GM10266 (cell line): ENCODE results near the gene PUM2.

Experiments
- DNase-seq: peaks from one replicate; pipeline ENCODE4 v3.0.0; 2012; ENCODE audit errors: extremely low spot score
- CTCF ChIP-seq: IDR thresholded peaks from 2 replicates; pipeline ENCODE4 v1.5.1; 2012; ENCODE audit warnings: mild to moderate bottlenecking, low read depth; ENCODE audit not compliant: control insufficient read depth, insufficient read depth; ENCODE audit errors: missing control alignments

Gene PUM2

DNA sequence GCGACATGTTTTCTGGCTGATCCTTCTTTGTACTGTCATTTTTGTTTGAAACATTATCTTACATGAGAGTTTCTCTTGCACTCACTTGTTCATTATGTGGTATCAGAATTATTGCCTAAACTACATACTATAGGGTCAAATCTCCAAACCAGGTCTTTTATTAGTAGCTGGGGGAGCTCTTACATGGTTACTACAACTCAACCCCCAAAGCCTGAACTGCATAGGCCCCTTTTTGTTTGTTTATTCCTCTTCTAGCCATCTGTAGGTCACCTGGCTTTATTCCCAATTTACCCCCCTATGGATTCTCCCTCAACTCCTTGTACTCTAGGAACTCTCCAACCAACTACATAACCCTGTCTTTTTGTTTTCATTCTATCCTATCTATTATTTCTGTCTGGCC is 46.7 kb downstream of the PUM2 start:
- no peak for TF ChIP-seq CTCF
- DNase-seq: no peak

DNA sequence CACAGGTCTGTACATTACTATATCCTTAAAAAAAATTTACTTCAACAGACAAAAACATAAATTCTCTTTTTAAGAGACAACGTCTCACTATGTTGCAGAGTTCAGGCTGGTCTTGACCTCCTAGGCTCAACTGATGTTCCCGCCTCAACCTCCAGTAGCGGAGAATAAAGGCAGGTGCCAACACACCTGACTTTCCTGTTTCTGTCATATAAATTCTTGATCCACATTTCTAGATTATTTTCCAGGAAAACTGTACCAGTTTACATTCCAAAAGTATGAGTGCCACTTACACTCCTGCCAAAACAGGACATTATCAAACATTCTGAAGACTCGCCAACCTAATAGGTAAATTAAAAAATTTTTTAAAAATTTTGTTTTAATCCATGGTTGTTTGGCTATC is 48.6 kb downstream of the PUM2 start:
- TF ChIP-seq CTCF: no peak
- no peak for DNase-seq

DNA sequence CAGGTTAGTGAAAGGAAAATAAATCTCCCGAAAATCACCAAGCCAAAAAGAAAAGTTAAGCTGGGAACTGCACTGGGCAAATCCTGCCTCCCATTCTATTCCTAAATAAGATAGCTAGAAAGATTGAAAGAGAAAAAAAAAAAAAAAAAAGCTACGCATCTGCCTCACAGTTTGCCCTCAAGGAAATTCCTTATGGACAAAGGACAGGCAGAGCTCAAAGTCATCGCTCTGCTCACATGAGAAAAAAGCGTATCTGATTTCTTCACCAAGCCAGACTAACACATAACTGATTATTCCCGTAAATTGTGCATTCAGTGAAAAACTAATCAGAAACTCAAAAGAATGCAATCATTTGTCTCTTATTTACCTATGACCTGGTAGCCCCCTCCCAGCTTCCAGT is 50.0 kb downstream of the PUM2 start:
- no peak for TF ChIP-seq CTCF
- no peak for DNase-seq

DNA sequence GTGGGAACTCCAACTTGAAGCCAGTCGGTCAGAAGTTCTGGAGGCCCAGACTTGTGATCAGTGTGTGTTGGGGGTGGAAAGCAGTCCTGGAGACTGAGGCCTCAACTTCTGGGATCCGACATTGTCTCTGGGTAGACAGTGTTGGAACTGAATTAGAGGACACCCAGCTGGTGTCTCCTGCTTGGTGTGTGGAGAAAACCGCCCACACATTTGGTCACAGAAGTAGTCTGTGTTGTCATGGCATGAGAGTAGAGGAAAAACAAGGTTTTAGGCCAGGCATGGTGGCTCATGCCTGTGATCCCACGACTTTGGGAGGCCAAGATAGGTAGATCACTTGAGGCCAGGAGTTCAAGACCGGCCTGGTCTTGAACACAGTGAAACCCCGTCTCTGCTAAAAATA is 51.5 kb downstream of the PUM2 start:
- DNase-seq: no peak
- no peak for TF ChIP-seq CTCF

DNA sequence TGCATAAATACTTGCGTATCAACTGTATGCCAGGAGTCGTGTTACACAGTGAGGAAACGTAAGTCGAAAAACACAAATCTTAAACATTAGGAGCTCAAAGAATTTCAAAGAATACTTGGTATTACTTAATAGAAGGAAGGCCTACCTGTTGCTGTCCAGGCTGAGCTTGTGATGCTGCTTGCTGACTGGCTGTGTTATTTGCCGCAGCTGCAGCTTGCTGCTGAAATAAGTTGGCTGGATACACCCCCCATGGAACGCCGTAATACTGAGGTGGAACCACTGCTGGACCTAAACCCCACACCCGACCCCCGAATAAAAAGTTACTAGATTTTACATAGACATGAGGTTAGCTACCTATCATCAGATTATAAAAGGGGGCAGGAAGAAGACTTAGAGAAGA is 56.4 kb downstream of the PUM2 start:
- TF ChIP-seq CTCF: no peak
- no peak for DNase-seq

DNA sequence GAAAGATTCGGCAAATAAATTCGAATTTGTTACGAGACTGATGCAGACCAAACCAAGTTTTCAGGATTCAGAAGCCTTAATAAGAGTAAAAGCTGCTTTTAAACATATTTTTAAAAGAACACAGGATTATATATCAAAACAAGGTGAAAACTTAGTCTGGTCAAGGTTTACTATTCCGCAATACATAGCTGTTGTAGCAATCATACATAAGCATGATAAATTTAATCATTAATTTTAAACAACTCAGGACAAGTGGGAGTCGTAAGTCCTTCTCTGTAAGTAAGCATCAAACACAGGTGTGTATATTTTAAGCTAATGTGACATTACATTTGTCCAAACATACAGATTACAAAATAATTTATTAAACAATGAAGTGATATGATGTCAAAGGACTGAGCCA is 57.7 kb downstream of the PUM2 start:
- TF ChIP-seq CTCF: no peak
- DNase-seq: no peak

DNA sequence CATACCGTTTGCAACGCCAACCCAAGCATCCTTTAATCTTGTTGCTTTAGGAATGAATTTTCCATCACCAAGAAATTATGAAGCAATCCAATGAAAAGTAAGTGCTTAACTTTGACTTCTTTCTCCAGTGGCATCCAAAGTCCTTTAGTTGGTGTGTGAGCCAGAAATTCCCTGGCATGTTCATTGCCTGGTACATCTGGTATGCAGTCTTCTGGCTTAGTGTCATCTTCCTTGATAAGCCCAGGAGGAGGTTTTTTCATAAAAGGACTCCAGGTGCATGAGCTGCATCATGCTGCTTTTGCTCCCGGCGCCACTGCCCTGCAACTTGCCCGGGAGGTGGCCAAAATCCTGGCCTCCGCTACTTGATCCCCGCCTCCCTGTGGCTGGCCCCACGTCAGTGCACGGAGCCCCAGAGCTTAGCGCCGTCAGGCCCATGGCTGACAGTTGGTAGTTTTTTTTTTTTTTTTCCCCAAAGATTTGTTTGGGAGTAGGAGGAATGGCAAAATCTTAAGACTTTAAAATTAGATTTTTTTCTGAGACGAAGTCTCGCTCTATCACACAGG is 58.7 kb downstream of the PUM2 start:
- DNase-seq: no peak
- no peak for TF ChIP-seq CTCF
